Measurements from ENCODE around the gene KLHL30.
"Not testable (repeated sequence)": the region's sequence is repeated elsewhere in the genome, so short reads cannot be mapped to it uniquely, and the experiment has no call there.

Gene KLHL30

DNA sequence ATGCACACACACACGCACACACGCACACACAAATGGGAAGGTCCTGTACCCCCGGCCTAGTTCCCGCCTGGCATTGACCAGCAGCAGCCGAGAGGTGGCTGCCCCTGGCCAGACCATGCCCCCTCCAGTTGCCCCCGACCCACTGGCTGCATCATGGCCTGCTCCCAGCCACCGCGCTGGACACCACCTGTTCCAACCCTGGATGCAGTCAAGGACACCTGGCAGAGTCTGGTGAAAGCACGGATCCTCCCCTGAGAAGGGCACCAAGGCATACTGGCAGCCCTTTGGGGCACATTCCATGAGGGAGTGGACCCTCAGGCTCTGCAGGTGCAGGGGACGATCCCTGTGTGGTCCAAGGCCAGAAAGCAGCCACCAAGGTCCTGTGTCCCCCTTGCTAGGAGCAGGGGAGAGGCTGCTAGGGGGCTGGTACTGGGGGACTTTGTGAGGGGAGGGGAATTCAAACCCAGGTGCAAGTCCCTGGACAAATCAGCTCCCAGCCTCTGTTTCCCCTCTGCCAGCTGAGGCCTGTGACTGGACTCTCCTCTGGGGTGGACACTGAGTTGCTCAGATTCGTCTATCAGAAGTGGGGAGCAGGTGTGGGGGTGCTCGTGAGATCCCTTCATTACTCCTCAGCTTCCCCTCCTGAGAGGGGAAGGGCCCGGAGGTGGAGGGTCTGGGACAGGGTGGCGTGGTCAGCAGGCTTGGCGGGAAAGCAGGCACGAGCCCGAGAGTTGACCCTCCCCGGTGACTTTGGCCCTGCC is 34.8 kb upstream of the KLHL30 start:
- no peak for DNase-seq

DNA sequence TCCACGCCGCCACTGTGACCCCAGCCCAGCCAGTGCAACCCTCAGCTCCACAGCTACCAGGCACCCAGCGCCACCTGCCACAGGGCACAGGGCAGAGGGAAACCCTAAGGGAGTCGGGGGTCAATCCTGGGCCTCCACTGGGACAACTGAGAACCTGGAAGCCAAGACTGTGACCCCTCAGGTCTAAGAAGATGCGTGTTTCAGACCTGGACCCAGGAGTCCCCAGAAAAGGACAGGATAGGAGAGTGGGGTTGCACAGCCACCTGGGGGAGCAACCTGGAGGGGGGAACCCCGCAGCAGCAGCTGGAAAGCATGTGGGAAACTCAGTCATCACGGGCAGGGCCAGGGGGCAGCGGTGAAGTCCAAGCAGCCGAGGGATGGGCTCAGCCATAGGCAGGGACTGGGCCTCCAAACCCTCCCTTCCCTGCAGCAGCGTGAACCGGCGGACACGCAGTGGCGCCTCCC is 34.2 kb upstream of the KLHL30 start:
- DNase-seq, result no peak

GRCh38 chr2:238104691-238105371 is 33.6 kb upstream of the KLHL30 start:
- no peak for DNase-seq

- no peak for DNase-seq
Observed at GRCh38 chr2:238105506-238106338, 32.7 kb upstream of the KLHL30 start.

GRCh38 chr2:238106339-238106697 is 32.1 kb upstream of the KLHL30 start:
- DNase-seq, result no peak

- no peak for DNase-seq
Observed at GRCh38 chr2:238106698-238107524, 31.6 kb upstream of the KLHL30 start.

DNA sequence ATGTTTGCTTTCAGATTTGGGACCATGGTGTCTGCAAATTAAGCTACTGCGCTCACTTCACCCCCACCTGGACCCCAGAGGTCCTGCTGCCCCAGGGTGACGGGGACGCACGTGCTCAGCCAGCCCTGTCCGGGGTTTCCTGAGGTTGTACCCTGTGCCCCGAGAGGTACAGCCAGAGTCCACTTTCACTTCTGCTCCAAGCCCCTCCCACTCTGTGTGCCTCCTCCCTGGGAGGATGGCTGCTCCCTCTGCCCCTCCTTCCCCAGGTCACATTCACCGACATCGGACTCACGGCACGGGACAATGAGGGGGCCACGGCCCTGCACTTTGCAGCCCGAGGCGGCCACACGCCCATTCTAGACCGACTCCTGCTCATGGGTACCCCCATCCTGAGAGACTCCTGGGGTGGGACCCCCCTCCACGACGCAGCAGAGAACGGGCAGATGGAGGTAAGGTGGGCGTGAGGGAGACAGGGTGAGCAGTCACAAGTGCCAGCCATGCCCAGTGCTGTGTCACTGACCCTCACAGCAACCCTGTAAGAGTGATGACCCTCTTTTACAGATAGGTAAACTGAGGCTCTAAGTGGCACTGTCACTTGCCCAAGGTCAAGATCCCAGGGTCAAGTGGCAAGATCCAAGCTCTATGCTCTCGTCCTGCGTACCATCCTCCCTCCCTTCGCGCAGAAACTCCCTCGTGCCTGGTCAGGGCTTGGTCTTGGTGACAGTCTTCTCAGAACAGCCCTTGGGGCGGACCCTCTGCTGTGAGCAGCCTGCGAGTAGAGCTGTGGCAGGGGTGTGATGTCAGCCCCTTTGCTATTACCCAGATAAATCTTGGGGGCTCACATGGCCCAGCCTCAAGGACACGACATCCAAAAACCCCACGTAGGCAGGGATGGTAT is 30.7 kb upstream of the KLHL30 start:
- DNase-seq, result no peak

DNA sequence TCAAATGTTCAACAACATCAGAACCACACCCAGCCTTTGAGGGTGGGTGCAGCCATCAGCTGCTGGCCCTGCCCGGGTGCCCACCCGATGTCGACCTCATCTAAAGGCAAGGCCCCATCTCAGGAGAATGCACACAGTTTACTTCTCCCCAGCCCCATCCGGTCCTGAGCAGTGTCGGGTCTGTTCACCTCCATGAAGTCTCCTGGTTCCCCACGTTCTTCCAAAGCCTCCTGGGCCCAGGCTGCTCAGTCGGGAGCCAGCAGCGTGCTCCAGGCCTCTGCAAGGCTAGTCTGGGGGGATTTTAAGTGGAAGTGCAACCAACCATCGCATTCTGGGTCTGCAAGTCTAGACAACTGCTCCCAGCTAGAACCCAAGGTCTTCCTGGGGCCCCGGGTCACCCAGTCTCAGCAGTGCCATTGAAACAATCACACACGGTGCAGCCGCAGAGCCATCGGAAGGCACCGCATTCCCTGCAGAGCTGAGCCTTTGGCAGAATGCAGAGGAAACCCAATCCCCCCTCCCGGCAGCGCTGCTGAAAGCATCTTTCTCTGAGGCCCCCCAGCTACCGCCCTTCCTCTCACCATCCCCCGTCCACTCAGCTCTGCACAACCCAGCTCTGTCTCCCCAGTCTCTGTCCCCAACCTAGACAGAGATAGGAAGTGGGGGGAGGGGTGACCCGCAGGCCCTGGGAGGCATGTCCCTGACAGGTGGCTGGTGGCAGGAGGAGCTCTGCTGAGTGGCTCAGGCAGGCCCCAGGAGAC is 29.9 kb upstream of the KLHL30 start:
- DNase-seq, result no peak

DNA sequence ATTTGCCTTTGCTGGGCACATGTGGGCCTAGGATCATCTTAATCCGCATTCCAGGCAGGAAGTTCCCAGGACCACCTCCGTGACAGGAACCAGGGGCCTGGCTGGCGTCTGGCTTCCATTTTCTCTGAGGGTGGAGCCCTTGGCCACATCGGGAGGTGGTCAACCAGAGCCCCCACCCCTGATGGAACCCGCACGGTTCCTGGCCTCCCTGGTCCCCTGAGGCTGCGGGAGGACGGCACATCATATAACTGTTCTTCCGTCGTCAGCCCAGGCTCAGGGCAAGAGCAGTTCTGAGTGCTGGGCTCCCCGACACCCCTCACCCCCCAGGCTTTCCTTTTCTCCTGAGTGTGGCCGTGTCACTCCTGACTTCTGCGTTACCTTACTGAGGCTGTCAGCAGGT is 24.9 kb upstream of the KLHL30 start:
- DNase-seq, result no peak

DNA sequence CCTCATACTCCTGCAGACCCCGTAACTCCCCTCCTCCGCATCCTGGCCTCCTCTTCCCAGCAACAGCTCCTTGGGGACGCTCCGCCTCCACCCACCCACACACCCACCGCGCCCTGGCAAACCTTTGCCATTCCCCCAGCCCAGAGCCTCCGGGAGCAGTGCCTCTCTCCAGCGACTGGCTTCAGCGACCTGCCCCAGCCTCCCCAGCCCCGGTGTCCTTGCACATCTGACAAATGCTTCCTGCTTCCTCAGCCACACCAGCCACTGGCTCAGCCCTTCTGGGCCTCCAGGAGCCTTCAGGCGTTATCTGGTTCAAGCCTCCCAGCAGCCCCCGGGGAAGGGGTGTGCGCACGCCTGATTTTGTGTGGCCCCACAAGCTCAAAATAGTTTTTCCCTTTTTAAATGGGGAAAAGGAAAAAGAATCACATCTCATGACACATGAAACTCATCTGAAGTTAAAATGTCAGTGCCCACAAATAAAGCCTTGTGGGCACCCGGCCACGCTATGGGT is 24.1 kb upstream of the KLHL30 start:
- no peak for DNase-seq

DNA sequence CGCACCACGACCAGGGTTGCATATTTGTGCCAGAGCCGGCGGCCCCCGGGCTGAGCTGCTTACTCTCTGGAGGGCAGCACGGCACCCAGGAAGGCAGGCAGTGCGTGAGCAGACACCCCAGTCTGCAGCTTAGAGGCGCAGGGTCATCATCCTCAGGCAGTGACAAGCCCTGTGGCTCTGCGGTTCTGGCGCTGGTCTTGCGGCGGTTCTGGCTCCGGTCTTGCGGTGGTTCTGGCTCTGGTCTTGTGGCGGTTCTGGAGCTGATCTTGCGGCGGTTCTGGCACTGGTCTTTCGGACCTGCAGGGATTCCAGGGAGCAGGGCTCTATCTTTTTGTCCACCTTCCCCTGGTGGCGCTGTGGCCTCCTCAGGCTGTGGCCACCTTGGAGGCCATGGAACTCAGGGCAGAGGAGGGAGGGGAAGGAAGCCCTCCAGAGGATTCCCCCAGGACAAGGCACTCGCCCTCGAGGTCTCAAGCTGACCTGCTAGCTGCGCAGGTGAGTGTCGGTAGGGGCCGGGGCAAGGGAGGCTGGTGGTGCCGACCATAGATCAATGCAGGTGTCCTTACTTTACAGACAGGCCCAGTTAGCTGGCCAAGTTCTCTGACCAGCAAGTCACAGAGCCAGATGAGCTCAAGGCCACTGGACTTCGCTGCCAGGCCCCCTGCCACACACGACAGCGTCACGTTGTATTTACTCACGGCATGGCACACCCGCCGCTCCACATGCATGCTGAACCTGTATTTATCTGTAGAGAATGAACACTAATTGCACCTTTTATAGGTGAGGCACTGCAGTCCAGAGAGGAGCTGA is 23.4 kb upstream of the KLHL30 start:
- no peak for DNase-seq

DNA sequence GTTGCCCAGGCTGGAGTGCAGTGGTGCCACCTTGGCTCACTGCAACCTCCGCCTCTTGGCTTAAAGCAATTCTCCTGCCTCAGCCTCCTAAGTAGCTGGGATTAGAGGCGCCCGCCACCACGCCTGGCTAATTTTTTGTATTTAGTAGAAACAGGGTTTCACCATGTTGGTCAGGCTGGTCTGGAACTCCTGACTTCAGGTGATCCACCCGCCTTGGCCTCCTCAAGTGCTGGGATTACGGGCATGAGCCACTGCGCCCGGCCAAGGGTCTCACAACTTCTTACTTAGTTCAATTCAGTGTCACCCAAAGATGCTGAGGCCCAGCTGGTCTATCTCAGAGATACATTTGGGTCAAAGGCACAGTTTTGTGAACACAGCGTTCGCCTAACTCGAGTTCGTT is 22.8 kb upstream of the KLHL30 start:
- DNase-seq, result not testable (repeated sequence)

GRCh38 chr2:238116298-238117198 is 21.9 kb upstream of the KLHL30 start:
- DNase-seq, result no peak

DNA sequence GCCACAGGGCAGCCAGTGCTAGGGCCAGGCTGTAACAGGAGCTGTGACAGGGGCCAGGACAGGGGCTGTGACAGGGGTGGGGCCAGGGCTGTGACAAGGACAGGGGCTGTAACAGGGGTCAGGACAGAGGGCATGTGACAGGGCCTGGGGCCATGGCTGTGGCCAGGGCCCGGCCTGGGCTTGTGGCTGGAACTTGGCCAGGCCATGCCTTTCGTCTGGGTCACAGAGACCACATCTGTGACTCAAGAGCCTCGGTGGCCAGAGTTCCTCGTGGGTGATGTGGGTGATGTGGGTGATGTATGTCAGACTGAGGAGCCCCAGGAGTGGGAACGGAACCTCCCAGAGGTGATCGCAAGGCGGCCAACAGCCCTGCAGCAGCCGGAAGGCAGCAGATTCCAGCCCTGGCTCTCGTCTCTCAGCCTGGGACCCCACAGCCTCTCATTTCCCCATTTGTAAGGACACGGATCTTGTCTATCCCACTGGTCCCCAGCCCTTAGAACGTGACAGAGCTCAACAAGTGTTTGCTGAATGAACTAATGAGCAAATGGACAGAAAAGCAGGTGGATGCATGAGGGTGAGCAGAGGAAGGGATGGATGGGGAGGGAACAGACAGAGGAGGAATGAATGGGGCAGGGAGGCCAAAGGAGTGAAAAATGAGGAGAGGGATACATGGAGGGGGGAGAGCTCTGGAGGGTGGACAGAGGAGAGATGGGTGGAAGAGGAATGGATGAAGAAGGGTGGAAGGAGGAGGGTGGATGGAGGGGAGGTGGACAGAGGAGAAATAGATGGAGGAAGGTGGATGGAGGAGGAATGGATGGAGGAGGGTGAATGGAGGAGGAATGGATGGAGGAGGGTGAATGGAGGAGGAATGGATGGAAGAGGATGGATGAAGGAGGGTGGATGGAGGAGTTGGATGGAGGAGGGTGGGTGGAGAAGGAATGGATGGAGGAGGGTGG is 21.0 kb upstream of the KLHL30 start:
- no peak for DNase-seq

DNA sequence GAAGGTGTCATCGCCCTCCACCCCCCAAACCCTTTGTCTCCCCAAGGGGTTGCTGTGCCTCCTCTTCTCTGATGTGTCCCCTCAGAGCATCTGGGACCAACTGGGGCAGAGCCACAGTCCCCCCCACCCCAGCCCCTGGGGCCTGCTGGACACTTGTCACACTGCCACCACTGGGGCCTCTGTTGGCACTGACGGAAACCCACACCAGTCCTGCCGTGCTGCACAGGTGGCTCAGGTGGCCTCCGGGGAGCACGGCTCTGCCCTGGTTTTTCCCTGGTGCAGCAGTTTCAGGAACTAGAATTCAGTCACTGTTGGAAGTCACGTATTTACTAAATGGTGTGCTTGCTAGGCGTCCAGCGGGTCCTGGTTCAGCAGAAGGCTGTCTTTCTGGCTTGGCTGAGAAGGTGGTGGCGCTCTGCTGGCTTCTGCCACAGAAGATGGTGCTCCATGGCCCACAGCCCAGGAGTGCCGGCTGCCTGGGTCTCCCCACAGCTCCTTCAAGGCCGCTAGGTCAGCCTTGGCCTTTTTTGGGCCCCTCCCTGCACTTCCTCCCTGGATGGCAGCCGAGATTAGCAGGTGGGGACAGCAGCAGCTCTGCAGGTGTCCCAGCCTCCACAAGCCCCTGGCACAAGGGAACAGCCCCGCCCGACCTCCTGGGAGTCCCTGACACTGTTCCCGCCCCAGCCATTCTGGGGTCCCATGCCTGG is 18.6 kb upstream of the KLHL30 start:
- DNase-seq, result no peak

- DNase-seq, result no peak
Observed at GRCh38 chr2:238120463-238121298, 17.8 kb upstream of the KLHL30 start.
